HCT116 (cell line): ENCODE data around the gene MYL12B. TPM values are rescaled to one million over a fixed set of nuclear protein-coding genes. Genes with fewer than 3 reads are reported as not detected.

Experiments used
- ATAC-seq: fragments of 200-7000 bp; cut with Tn5 transposase; 2 replicates; pipeline ENCODE4 v1.9.1; 2020; ENCODE audit warnings: mild to moderate bottlenecking, moderate library complexity
- BruUV-seq: library from RNA; stranded (reverse); fragments of 400-500 nt; replicated peaks from 2 replicates; lab custom pipeline; 2021; lab: Mats Ljungman, UMichigan
- CTCF ChIA-PET: fragments of 300-600 bp; sonication (Branson Sonifier 250); formaldehyde crosslinking; loops from one replicate; lab custom pipeline; 2021; ENCODE audit warnings: antibody characterized with exemption; lab: Charles Lee
- POLR2A ChIA-PET: fragments of 300-600, 350-600 bp; sonication (Branson Sonifier 250); formaldehyde crosslinking; loops from one replicate; lab custom pipeline; 2021; ENCODE audit warnings: antibody characterized with exemption; lab: Charles Lee
- RAD21 ChIA-PET, 2 experiments: fragments of 300-600 bp; sonication (Branson Sonifier 250); formaldehyde crosslinking; loops; one replicate each; lab custom pipeline; 2023; ENCODE audit warnings: low total read pairs in 2 of 2; ENCODE audit not compliant: uncharacterized antibody in 2 of 2, unreplicated experiment in 2 of 2, low non-redundant PET in 1 of 2; lab: Charles Lee
- DNase-seq: peaks from one replicate; pipeline ENCODE4 v3.0.0-alpha.2; 2010; ENCODE audit warnings: low read depth, low spot score
- H2AFZ ChIP-seq: fragments of 200-600 bp; shearing (Covaris generic), sonication (generic); 2 replicates; pipeline ENCODE4 v1.6.1; 2017; ENCODE audit warnings: low read depth, mixed run types, mixed read lengths, antibody characterized with exemption, low read length; ENCODE audit not compliant: poor library complexity, severe bottlenecking
- H3K27ac ChIP-seq: 2 replicates; pipeline ENCODE4 v1.5.1; 2012; ENCODE audit warnings: low read depth, low read length
- H3K27me3 ChIP-seq: fragments of 200-600 bp; sonication (generic); 2 replicates; pipeline ENCODE4 v1.6.1; 2016; ENCODE audit warnings: mixed run types, low read length, mixed read lengths; ENCODE audit not compliant: insufficient read depth
- H3K36me3 ChIP-seq, 2 experiments: fragments of 200-500 bp in 1 of 2; fragments of 200-600 bp in 1 of 2; sonication (Bioruptor generic) in 1 of 2; sonication (generic) in 1 of 2; 2 replicates each; pipeline versions ENCODE4 v1.5.1 to v1.6.1; 2014 to 2016; ENCODE audit warnings: low read length in 2 of 2, inconsistent platforms in 1 of 2, mixed read lengths in 1 of 2, mixed run types in 1 of 2; ENCODE audit not compliant: insufficient read depth in 2 of 2, control insufficient read depth in 1 of 2
- H3K4me1 ChIP-seq, 2 experiments: fragments of 200-600 bp in 1 of 2; sonication (generic) in 1 of 2; 2 replicates each; pipeline versions ENCODE4 v1.5.1 to v1.6.1; 2012 to 2017; ENCODE audit warnings: low read length in 2 of 2, inconsistent platforms in 1 of 2, mild to moderate bottlenecking in 1 of 2, mixed read lengths in 1 of 2, mixed run types in 1 of 2, moderate library complexity in 1 of 2; ENCODE audit not compliant: insufficient read depth in 2 of 2, control insufficient read depth in 1 of 2
- H3K4me2 ChIP-seq: fragments of 200-600 bp; sonication (generic); 2 replicates; pipeline ENCODE4 v1.6.1; 2017; ENCODE audit warnings: mixed run types, low read length, mixed read lengths
- H3K4me3 ChIP-seq, 2 experiments: fragments of 200-600 bp in 1 of 2; sonication (generic) in 1 of 2; replicated peaks in 1 of 2; 2 replicates each; pipeline ENCODE4 v1.5.1; 2011 to 2016; ENCODE audit warnings: low read length in 2 of 2, control low read depth in 1 of 2, low read depth in 1 of 2, mild to moderate bottlenecking in 1 of 2, mixed read lengths in 1 of 2, mixed run types in 1 of 2
- H3K79me2 ChIP-seq: fragments of 200-600 bp; sonication (generic); 2 replicates; pipeline ENCODE4 v1.6.1; 2017; ENCODE audit warnings: mild to moderate bottlenecking, mixed run types, low read length, moderate library complexity, mixed read lengths; ENCODE audit not compliant: insufficient read depth
- H3K9ac ChIP-seq: fragments of 200-600 bp; sonication (generic); 2 replicates; pipeline ENCODE4 v1.6.1; 2016; ENCODE audit warnings: low read length, mixed read lengths
- H3K9me2 ChIP-seq: fragments of 200-600 bp; sonication (generic), shearing (Covaris generic); 2 replicates; pipeline ENCODE4 v1.6.1; 2017; ENCODE audit warnings: mixed run types, mild to moderate bottlenecking, moderate library complexity; ENCODE audit not compliant: insufficient read depth
- H3K9me3 ChIP-seq, 2 experiments: fragments of 200-500 bp in 1 of 2; fragments of 200-600 bp in 1 of 2; sonication (Bioruptor generic) in 1 of 2; sonication (generic) in 1 of 2; 2 replicates each; pipeline ENCODE4 v1.6.1; 2014 to 2017; ENCODE audit warnings: low read length in 2 of 2, mixed read lengths in 2 of 2, inconsistent platforms in 1 of 2, low read depth in 1 of 2, mild to moderate bottlenecking in 1 of 2, mixed run types in 1 of 2, moderate library complexity in 1 of 2; ENCODE audit not compliant: control insufficient read depth in 1 of 2, insufficient read depth in 1 of 2
- H4K20me1 ChIP-seq: fragments of 200-600 bp; sonication (generic), shearing (Covaris generic); 2 replicates; pipeline ENCODE4 v1.6.1; 2017; ENCODE audit warnings: mixed run types, mild to moderate bottlenecking, moderate library complexity; ENCODE audit not compliant: insufficient read depth
- ATF3 ChIP-seq: IDR thresholded peaks from 2 replicates; pipeline ENCODE4 v1.6.1; 2012
- CBX3 ChIP-seq: IDR thresholded peaks from 2 replicates; pipeline ENCODE4 v1.6.1; 2012; ENCODE audit warnings: low read depth
- CEBPB ChIP-seq: IDR thresholded peaks from 2 replicates; pipeline ENCODE4 v1.6.1; 2012; ENCODE audit warnings: low read depth
- CTCF ChIP-seq, 3 experiments: fragments of 200-600 bp in 1 of 3; sonication (generic) in 1 of 3; IDR thresholded peaks in 2 of 3; conservative IDR thresholded peaks in 1 of 3; 2 replicates each; pipeline ENCODE4 v1.5.1; 2012 to 2017; ENCODE audit warnings: low read depth in 2 of 3, low read length in 2 of 3, antibody characterized with exemption in 1 of 3, borderline replicate concordance in 1 of 3, control low read depth in 1 of 3, mild to moderate bottlenecking in 1 of 3, mixed read lengths in 1 of 3, mixed run types in 1 of 3, moderate library complexity in 1 of 3; ENCODE audit not compliant: insufficient read depth in 1 of 3
- EGR1 ChIP-seq: IDR thresholded peaks from 2 replicates; pipeline ENCODE4 v1.6.1; 2012; ENCODE audit warnings: low read depth
- ELF1 ChIP-seq: IDR thresholded peaks from 2 replicates; pipeline ENCODE4 v1.6.1; 2012; ENCODE audit warnings: low read depth, borderline replicate concordance
- FOSL1 ChIP-seq: IDR thresholded peaks from 2 replicates; pipeline ENCODE4 v1.6.1; 2012; ENCODE audit warnings: low read depth
- POLR2AphosphoS5 ChIP-seq: IDR thresholded peaks from 2 replicates; pipeline ENCODE4 v1.6.1; 2011; ENCODE audit warnings: mild to moderate bottlenecking, low read depth, low read length, moderate library complexity
- RAD21 ChIP-seq: IDR thresholded peaks from 2 replicates; pipeline ENCODE4 v1.6.1; 2012; ENCODE audit warnings: low read depth, mild to moderate bottlenecking
- SIN3A ChIP-seq: IDR thresholded peaks from 2 replicates; pipeline ENCODE4 v1.6.1; 2012; ENCODE audit warnings: low read depth
- SP1 ChIP-seq: IDR thresholded peaks from 2 replicates; pipeline ENCODE4 v1.6.1; 2012; ENCODE audit warnings: low read depth
- SRF ChIP-seq: IDR thresholded peaks from 2 replicates; pipeline ENCODE4 v1.6.1; 2012; ENCODE audit warnings: low read depth
- TCF7L2 ChIP-seq: IDR thresholded peaks from 2 replicates; pipeline ENCODE4 v1.7.0; 2011; ENCODE audit warnings: borderline replicate concordance, inconsistent platforms; ENCODE audit not compliant: insufficient read depth, insufficient read length; ENCODE audit errors: extremely low read depth
- YY1 ChIP-seq: IDR thresholded peaks from 2 replicates; pipeline ENCODE4 v1.6.1; 2011; ENCODE audit warnings: low read length, low read depth, moderate library complexity, mild to moderate bottlenecking; ENCODE audit not compliant: insufficient replicate concordance; ENCODE audit errors: extremely low read depth
- ZFX ChIP-seq: fragments of 450-650 bp; IDR thresholded peaks from 2 replicates; pipeline ENCODE4 v1.6.1; 2017
- intact Hi-C: fragments of 100-400 bp; cut with micrococcal nuclease; formaldehyde crosslinking; loops from 2 replicates; pipeline ENCODE4 v1.10.0; 2022
- total RNA-seq: library from RNA; stranded (reverse); gene quantifications from one replicate; pipeline ENCODE4 v1.2.1, GENCODE V29; 2021; ENCODE audit not compliant: unreplicated experiment

Gene MYL12B
- total RNA-seq, 1 experiment from 2014 or later = 403 TPM

- Histone ChIP-seq H3K79me2 (peaks cover 100% of the 10 kb centered on the region), H3K9me2 (no peaks in the 10 kb centered on the region), H3K9ac (no peak overlapping the region), H2AFZ (no peak overlapping the region), H3K4me1 (peaks cover 41 to 56% of the 10 kb centered on the region in 2 experiments), H4K20me1 (peaks cover 57% of the 10 kb centered on the region; the same call in 1 of the 2 replicates), H3K36me3 (peaks cover 2 to 6% of the 10 kb centered on the region in 2 experiments; a peak in 1 of 4 replicates), H3K4me3 (no peak overlapping the region), H3K9me3 (no peaks in the 10 kb centered on the region), H3K4me2 (peak overlapping the region; percentile 12; the same call in 1 of the 2 replicates), H3K27me3 (no peaks in the 10 kb centered on the region), H3K27ac (no peak overlapping the region)
- RAD21 ChIA-PET = no interaction called here
- no TSS peak for BruUV-seq
- intact Hi-C loops = no loop called here
- DNase-seq = no peak
- POLR2A ChIA-PET = no interaction called here
- ATAC-seq = no peak
- TF ChIP-seq CBX3 = no peak
- no peak for TF ChIP-seq SIN3A
- no peak for TF ChIP-seq SP1
- TF ChIP-seq TCF7L2 = no peak
- TF ChIP-seq ZFX = no peak
- TF ChIP-seq ATF3 = no peak
- no peak for TF ChIP-seq CEBPB
- TF ChIP-seq CTCF (IDR thresholded peaks at IDR 0.05 in 2 of 3, conservative IDR thresholded peaks at IDR 0.05 in 1 of 3; ENCODE audit: borderline replicate concordance in 1 of 3, insufficient read depth in 1 of 3, low read depth in 2 of 3, low read length in 2 of 3) = no peak
- TF ChIP-seq POLR2AphosphoS5 = no peak
- no peak for TF ChIP-seq YY1
- no peak for TF ChIP-seq SRF
- no peak for TF ChIP-seq EGR1
- TF ChIP-seq ELF1 = no peak
- TF ChIP-seq RAD21 = no peak
- TF ChIP-seq FOSL1 = no peak
- CTCF ChIA-PET = no interaction called here
These were observed 6.4 kb downstream of the MYL12B start for GRCh38 chr18:3268306-3268705.
